ENCODE results near the gene GJA1. TPM values are rescaled to one million over a fixed set of nuclear protein-coding genes. Genes with fewer than 3 reads are reported as not detected.
A peak's percentile ranks its signal among the peaks of the same experiment; 100 is the strongest.

The GJA1 gene
- total and polyA plus RNA-seq, 2 of the 4 experiments (the other 2 are of a cell fraction) = 180 to 323 TPM

- peaks cover 4% of the 10 kb centered on the region; the same call in 1 of the 2 replicates for H4K20me1 ChIP-seq (ENCODE audit: insufficient read depth, low read length)
- no peak overlapping the region for H3K9ac ChIP-seq (ENCODE audit: low read depth, low read length)
- peak overlapping the region; percentile 43; the same call in 2 of the 3 replicates for H2BK15ac ChIP-seq (ENCODE audit: low read depth, low read length)
- in situ Hi-C loops (cut with MboI; ENCODE audit: low sequenced_read_pairs) = loop anchor here (10.0 kb wide), 1 partner anchor 161 kb away; no protein-coding TSS in a partner anchor
- DNase-seq = peak; percentile 28
- no peaks in the 10 kb centered on the region for H3K9me1 ChIP-seq (ENCODE audit: insufficient read depth, low read length)
- no peaks in the 10 kb centered on the region for H3K27me3 ChIP-seq (ENCODE audit: control insufficient read depth, insufficient read depth, low read length)
- peak overlapping the region in 1 of 2 experiments; percentile 44; a peak in 1 of 4 replicates for H4K8ac ChIP-seq (ENCODE audit: low read depth in 2 of 2, low read length in 2 of 2)
- H2AFZ ChIP-seq (replicated peaks; ENCODE audit: low read length, poor library complexity) = peak overlapping the region; percentile 2
- no peak overlapping the region for H3K56ac ChIP-seq (ENCODE audit: extremely low read depth, insufficient read depth, low read length)
- 0 out of 2 replicates have a peak overlapping the region, but pooled peaks have one; percentile 2 for H3K27ac ChIP-seq (ENCODE audit: insufficient read depth, low read length)
- WGBS, 2 experiments (ENCODE audit: extremely low coverage in 2 of 2, insufficient read length in 1 of 2) = no CpG with 5 or more reads among the region's 13 CpGs
- intact Hi-C loops (cut with micrococcal nuclease) = no loop called here
- H3K14ac ChIP-seq (replicated peaks; ENCODE audit: low read depth, low read length) = peak overlapping the region; percentile 1; the same call in 1 of the 2 replicates
- 0 out of 2 replicates have a peak overlapping the region, but pooled peaks have one; percentile 20 for H3K18ac ChIP-seq (ENCODE audit: low read depth, low read length)
- peak overlapping the region; percentile 21 for H2BK120ac ChIP-seq (ENCODE audit: low read depth, low read length)
- no peak for ATAC-seq (ENCODE audit: low read depth)
- peaks cover 0 to 10% of the 10 kb centered on the region in 2 experiments; a peak in 2 of 4 replicates for H3K79me1 ChIP-seq (ENCODE audit: low read depth in 1 of 2, low read length in 2 of 2)
- no peak for TF ChIP-seq POLR2A (IDR thresholded peaks at IDR 0.05; ENCODE audit: low read depth, low read length)
- TF ChIP-seq, protein P1, sequence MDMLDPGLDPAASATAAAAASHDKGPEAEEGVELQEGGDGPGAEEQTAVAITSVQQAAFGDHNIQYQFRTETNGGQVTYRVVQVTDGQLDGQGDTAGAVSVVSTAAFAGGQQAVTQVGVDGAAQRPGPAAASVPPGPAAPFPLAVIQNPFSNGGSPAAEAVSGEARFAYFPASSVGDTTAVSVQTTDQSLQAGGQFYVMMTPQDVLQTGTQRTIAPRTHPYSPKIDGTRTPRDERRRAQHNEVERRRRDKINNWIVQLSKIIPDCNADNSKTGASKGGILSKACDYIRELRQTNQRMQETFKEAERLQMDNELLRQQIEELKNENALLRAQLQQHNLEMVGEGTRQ (IDR thresholded peaks at IDR 0.05; ENCODE audit: low read depth, low read length) = peak; percentile 12; the same call in 1 of the 2 replicates
- H3K4me1 ChIP-seq (ENCODE audit: control insufficient read depth, insufficient read depth, low read length) = peaks cover 2% of the 10 kb centered on the region; the same call in 1 of the 2 replicates
- no peaks in the 10 kb centered on the region for H3K36me3 ChIP-seq (ENCODE audit: control insufficient read depth, insufficient read depth, low read length)
- POLR2A ChIA-PET (ENCODE audit: unreplicated experiment) = no interaction called here
- no peak overlapping the region for H3K4me2 ChIP-seq (ENCODE audit: low read depth, low read length)
- BruUV-seq (replicated peaks) = no TSS peak
- dilution Hi-C loops (cut with HindIII; ENCODE audit: low sequenced_read_pairs, unreplicated experiment) = no loop called here
- peak overlapping the region; percentile 3 for H2BK5ac ChIP-seq (ENCODE audit: low read depth, low read length, poor library complexity, severe bottlenecking)
- no peaks in the 10 kb centered on the region for H3K9me3 ChIP-seq (ENCODE audit: control insufficient read depth, insufficient read depth, low read length)
- H3K4me3 ChIP-seq (ENCODE audit: insufficient read depth, low read depth, low read length) = no peak overlapping the region
- no peak overlapping the region for H3K23ac ChIP-seq (ENCODE audit: low read depth, low read length)
- CTCF ChIA-PET = no interaction called here
- peak overlapping the region; percentile 7; the same call in 1 of the 2 replicates for H4K91ac ChIP-seq (ENCODE audit: insufficient read depth, low read depth, low read length)
- H2AK9ac ChIP-seq (replicated peaks; ENCODE audit: low read depth, low read length, poor library complexity) = no peak overlapping the region
- 0 out of 2 replicates have a peak overlapping the region, but pooled peaks have one; percentile 38 for H2BK20ac ChIP-seq (ENCODE audit: low read depth, low read length)
- H2AK5ac ChIP-seq (ENCODE audit: low read depth, low read length) = no peak overlapping the region; the same call in 1 of the 2 replicates
- peak overlapping the region; percentile 8; the same call in 1 of the 2 replicates for H4K5ac ChIP-seq (ENCODE audit: low read depth, low read length)
- H3K4ac ChIP-seq (ENCODE audit: low read depth, low read length) = peak overlapping the region; percentile 6
Measured at GRCh38 chr6:121434037-121434770, 1.2 kb upstream of the GJA1 start.

Measured in IMR-90 (cell line).